ENCODE results near the gene SORL1-AS1.

SORL1-AS1 gene

DNA sequence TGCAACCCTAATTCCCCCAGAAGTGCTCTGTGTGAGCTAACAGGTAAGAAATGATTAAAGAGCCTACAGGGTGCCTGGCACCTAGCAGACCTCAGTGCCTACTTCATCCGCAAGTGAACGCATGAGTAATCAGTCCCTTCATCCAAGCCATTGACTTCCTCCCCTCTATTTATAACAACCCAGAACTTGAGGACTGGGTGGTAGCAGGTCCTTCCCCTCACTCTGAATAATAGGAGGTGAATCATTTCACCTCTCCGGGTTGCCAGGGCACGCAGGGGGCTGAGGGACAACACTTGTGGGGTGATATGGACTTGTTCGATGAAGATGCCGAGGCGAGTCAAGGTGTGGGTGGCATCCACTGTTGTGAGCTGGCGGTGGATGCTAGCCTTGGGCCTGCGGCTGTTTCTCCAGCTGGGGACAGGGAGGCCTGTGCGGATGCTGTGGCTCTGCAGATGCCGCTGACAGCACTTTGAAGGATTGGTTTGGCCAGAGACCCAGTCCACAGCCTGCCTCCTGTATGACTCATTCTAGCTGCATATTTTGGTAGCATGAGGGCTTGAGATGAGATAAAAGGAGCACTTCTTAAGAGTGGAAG, 11.7 kb upstream of the SORL1-AS1 start:
- ChIA-PET CTCF (interaction anchor here (1.1 to 1.4 kb wide), 2 partner anchors 12 to 17 kb away, joined by 4 to 5 read pairs; partner anchors contain the start of genes SORL1 and SORL1-AS1), POLR2A (no interaction called here)
- DNase-seq (ENCODE audit: extremely low spot score): no peak
- no peak for TF ChIP-seq HDGF (IDR thresholded peaks at IDR 0.05; ENCODE audit: borderline replicate concordance)
- no peak for TF ChIP-seq ZNF384 (IDR thresholded peaks at IDR 0.05)
- no peak for TF ChIP-seq FOXA1 (IDR thresholded peaks at IDR 0.05)
- TF ChIP-seq, protein P1, sequence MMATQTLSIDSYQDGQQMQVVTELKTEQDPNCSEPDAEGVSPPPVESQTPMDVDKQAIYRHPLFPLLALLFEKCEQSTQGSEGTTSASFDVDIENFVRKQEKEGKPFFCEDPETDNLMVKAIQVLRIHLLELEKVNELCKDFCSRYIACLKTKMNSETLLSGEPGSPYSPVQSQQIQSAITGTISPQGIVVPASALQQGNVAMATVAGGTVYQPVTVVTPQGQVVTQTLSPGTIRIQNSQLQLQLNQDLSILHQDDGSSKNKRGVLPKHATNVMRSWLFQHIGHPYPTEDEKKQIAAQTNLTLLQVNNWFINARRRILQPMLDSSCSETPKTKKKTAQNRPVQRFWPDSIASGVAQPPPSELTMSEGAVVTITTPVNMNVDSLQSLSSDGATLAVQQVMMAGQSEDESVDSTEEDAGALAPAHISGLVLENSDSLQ (IDR thresholded peaks at IDR 0.05): 0 out of 2 replicates have a peak, but pooled peaks have one; percentile 9

DNA sequence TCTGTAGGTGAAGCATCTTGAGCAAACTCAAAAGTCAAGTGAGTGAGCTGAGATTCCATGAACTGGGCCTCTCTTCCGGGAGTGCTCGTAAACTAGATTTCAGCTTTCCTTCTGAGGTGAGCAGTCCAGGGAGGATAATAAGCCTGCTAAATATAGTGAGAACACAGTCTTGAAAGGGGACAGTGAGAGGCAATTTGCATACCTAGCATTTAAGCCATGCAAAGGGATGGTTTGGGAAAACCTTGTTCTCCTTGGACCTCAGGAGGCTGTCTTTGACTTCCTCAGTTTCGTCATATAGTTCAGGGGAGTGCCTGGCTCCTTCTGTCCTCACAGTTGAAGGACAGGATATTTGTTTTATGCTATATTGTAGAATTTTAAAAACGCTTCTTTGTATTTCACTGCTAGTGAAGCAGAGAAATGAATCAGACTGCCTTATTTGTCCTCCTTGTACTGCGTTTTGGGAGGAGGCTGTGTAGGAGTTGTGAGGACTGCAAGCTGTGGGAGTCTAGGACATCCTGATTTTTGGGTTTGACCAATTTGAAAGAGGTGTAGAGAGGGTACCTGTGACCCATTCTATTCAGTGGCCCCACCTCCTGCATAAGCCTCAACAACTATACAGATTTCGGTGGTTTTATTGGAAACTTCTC, 11.0 kb upstream of the SORL1-AS1 start:
- ChIA-PET CTCF (interaction anchor here (1.4 kb wide), 1 partner anchor 11 kb away, joined by 4 read pairs; the partner anchor contains the start of genes SORL1 and SORL1-AS1), POLR2A (no interaction called here)
- no peak for DNase-seq (ENCODE audit: extremely low spot score)
- TF ChIP-seq SP1 (IDR thresholded peaks at IDR 0.05) (no peak), CTBP1 (IDR thresholded peaks at IDR 0.05; ENCODE audit: borderline replicate concordance) (no peak), TARDBP (IDR thresholded peaks at IDR 0.05) (no peak), SUZ12 (IDR thresholded peaks at IDR 0.05) (no peak), HDGF (IDR thresholded peaks at IDR 0.05; ENCODE audit: borderline replicate concordance) (no peak), ARNT (IDR thresholded peaks at IDR 0.05) (no peak), NFRKB (IDR thresholded peaks at IDR 0.05) (no peak), ZNF384 (IDR thresholded peaks at IDR 0.05) (no peak), LEF1 (IDR thresholded peaks at IDR 0.05; ENCODE audit: borderline replicate concordance) (no peak), FOXM1 (IDR thresholded peaks at IDR 0.05; ENCODE audit: borderline replicate concordance) (no peak), ELF4 (IDR thresholded peaks at IDR 0.05) (no peak), FOXA1 (IDR thresholded peaks at IDR 0.05) (no peak), BHLHE40 (IDR thresholded peaks at IDR 0.05; ENCODE audit: borderline replicate concordance) (no peak)
- TF ChIP-seq, protein P1 (IDR thresholded peaks at IDR 0.05): no peak

DNA sequence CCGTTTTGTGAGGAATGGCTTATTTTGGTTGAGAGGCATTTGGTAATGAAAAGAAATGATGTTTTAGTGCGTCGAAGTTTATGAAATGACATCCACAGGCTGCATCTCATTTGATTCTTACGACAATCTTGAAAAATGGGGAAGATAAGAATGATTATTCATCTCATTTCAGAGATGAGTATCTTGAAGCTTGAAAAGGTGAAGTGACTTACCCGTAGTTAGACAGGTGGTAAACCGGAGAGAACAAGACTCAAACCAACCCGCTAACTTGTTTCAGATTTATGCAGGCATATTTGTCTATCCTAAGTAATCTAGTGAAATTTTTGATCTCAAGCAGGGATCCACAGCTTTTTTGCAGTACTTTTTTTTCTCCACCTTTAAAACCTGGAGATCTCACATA, 9.1 kb upstream of the SORL1-AS1 start:
- ChIA-PET CTCF (no interaction called here), POLR2A (no interaction called here)
- no peak for DNase-seq (ENCODE audit: extremely low spot score)
- TF ChIP-seq ZNF384 (IDR thresholded peaks at IDR 0.05) (no peak), SUZ12 (IDR thresholded peaks at IDR 0.05) (no peak), FOXM1 (IDR thresholded peaks at IDR 0.05; ENCODE audit: borderline replicate concordance) (no peak), FOXA1 (IDR thresholded peaks at IDR 0.05) (no peak), NFRKB (IDR thresholded peaks at IDR 0.05) (no peak), TARDBP (IDR thresholded peaks at IDR 0.05) (no peak), LEF1 (IDR thresholded peaks at IDR 0.05; ENCODE audit: borderline replicate concordance) (no peak)

DNA sequence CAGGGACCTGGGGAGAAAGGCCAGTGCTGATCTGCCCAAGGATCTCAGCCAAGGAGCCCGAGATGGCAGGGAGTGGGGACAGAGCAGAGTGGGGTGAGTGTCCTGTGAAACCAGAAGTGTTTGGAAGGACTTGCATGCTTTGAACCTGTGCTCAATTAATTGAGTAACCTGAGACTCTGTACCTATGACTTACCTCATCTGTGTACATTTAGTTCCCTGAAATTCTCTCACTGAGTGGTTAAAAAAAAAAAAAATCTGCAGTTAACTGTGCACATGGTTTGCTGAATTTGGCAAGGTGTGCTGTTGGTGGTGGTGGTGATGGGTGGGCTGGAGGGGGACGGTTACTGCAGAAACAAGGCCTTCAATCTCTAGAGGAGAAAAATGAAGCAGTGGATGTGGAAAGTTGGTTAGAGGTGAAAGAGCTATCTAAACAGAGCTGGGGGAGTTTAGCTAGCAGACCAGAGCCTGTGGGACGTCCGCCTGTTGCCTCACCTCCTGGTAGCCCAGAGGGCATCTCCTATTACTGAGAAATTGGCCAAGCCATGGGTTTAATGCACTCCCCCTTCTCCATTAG, 8.3 kb upstream of the SORL1-AS1 start:
- no peak for DNase-seq (ENCODE audit: extremely low spot score)

DNA sequence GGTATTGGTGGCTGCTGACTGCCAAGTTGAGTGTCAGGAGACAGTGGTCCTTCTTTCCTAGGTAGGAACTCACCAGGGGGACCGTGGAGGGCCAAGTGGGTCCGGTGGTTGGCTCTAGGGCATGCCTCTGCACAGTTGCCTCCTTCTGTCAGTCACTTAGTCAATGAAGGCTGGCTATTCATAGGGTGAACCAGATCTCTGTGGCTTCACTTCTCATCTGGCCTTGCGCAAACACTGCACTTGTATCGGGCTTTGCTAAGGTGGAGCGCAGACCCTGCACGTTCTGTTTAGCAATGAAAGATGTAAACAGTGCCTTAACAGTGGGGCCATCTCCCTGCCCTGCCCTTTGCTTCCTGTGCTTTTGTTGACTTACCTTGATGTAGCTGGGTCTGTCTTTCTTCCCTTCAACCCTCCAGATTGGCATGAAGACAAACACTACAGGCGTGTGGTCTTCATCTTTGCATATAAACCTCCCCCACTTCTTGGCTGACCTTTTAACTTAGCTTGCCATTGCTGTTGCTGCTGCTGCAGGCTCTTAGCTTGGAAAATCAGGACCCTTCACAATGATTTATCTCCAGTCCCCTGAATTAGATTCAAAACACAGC, 6.7 kb upstream of the SORL1-AS1 start:
- TF ChIP-seq HDGF (IDR thresholded peaks at IDR 0.05; ENCODE audit: borderline replicate concordance) (no peak), FOXM1 (IDR thresholded peaks at IDR 0.05; ENCODE audit: borderline replicate concordance) (no peak), FOXK2 (IDR thresholded peaks at IDR 0.05) (no peak), NFRKB (IDR thresholded peaks at IDR 0.05) (no peak), ZNF384 (IDR thresholded peaks at IDR 0.05) (no peak), ARNT (IDR thresholded peaks at IDR 0.05) (no peak), SUZ12 (IDR thresholded peaks at IDR 0.05) (no peak), TARDBP (IDR thresholded peaks at IDR 0.05) (no peak), CTBP1 (IDR thresholded peaks at IDR 0.05; ENCODE audit: borderline replicate concordance) (no peak)
- no peak for DNase-seq (ENCODE audit: extremely low spot score)
- POLR2A ChIA-PET: no interaction called here
- CTCF ChIA-PET: no interaction called here

More for the DNA sequence above, 8.3 kb upstream of the SORL1-AS1 start:
- TF ChIP-seq BHLHE40 (IDR thresholded peaks at IDR 0.05; ENCODE audit: borderline replicate concordance) (no peak), TARDBP (IDR thresholded peaks at IDR 0.05) (no peak), ZNF384 (IDR thresholded peaks at IDR 0.05) (no peak), CTBP1 (IDR thresholded peaks at IDR 0.05; ENCODE audit: borderline replicate concordance) (no peak), NFRKB (IDR thresholded peaks at IDR 0.05) (no peak)
- TF ChIP-seq, protein P1 (IDR thresholded peaks at IDR 0.05): no peak
- POLR2A ChIA-PET: no interaction called here
- CTCF ChIA-PET: interaction anchor here (0.6 kb wide), 1 partner anchor 111 kb away, joined by 3 read pairs; no protein-coding TSS in a partner anchor

DNA sequence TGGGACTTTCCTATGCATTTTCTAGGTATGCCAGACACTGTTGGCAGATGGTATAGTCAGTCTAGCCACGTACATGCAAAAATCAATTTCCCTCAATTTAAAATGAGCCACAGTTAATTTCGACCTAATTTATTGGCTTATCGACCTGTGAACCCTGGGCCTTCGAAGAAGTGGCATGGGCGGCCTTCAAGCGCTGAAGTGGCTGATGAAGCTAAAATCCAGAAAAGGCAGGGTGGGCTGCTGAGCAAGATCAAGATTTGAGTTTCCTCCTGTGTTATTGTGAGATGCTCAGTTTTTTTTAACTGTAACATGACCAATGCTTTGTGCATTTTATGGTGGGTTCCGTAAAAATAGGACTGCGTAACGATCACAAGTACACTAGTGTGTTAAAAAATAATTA, 5.8 kb upstream of the SORL1-AS1 start:
- ChIA-PET POLR2A (no interaction called here), CTCF (no interaction called here)
- TF ChIP-seq ELF4 (IDR thresholded peaks at IDR 0.05) (no peak), ARNT (IDR thresholded peaks at IDR 0.05) (no peak), HDGF (IDR thresholded peaks at IDR 0.05; ENCODE audit: borderline replicate concordance) (no peak), FOXK2 (IDR thresholded peaks at IDR 0.05) (no peak), FOXM1 (IDR thresholded peaks at IDR 0.05; ENCODE audit: borderline replicate concordance) (no peak), LEF1 (IDR thresholded peaks at IDR 0.05; ENCODE audit: borderline replicate concordance) (no peak), BHLHE40 (IDR thresholded peaks at IDR 0.05; ENCODE audit: borderline replicate concordance) (no peak), NFRKB (IDR thresholded peaks at IDR 0.05) (no peak), SUZ12 (IDR thresholded peaks at IDR 0.05) (no peak), CTBP1 (IDR thresholded peaks at IDR 0.05; ENCODE audit: borderline replicate concordance) (no peak), SP1 (IDR thresholded peaks at IDR 0.05) (no peak), L3MBTL2 (conservative IDR thresholded peaks at IDR 0.05) (no peak), ZNF384 (IDR thresholded peaks at IDR 0.05) (no peak)
- TF ChIP-seq, protein P1 (IDR thresholded peaks at IDR 0.05): no peak
- no peak for DNase-seq (ENCODE audit: extremely low spot score)
